ENCODE measurements around the gene CBX4. TPM values are rescaled to one million over a fixed set of nuclear protein-coding genes. Genes with fewer than 3 reads are reported as not detected.

The CBX4 gene
- total RNA-seq, 2 donors from 2014 or later, result 4.2 to 4.9 TPM

- peak; percentile 94 for DNase-seq
- Mint-ChIP-seq H3K27ac (no peak overlapping the region), H3K4me3 (peak overlapping the region; percentile 22), H3K4me1 (peaks cover 12% of the 10 kb centered on the region), H3K9me3 (no peaks in the 10 kb centered on the region), H3K27me3 (ENCODE audit: insufficient read depth) (peaks cover 90% of the 10 kb centered on the region), H3K36me3 (ENCODE audit: low read depth) (no peaks in the 10 kb centered on the region)
- Histone ChIP-seq H3K4me3 (ENCODE audit: low read length) (peak overlapping the region; percentile 72), H3K27me3 (ENCODE audit: control insufficient read depth, insufficient read depth, low read length, poor library complexity, severe bottlenecking) (peaks cover 90% of the 10 kb centered on the region), H3K36me3 (ENCODE audit: control insufficient read depth, insufficient read depth, low read length) (peaks cover 6% of the 10 kb centered on the region), H3K4me1 (ENCODE audit: control insufficient read depth, insufficient read depth, low read length) (peaks cover 15% of the 10 kb centered on the region), H3K9me3 (ENCODE audit: control insufficient read depth, low read length) (no peaks in the 10 kb centered on the region), H3K27ac (ENCODE audit: low read depth, low read length) (no peak overlapping the region), H3K9ac (ENCODE audit: extremely low read depth, low read length, poor library complexity, severe bottlenecking) (no peak overlapping the region)
- no peak for TF ChIP-seq CTCF (conservative IDR thresholded peaks at IDR 0.05)
- 4 to 8% methylated on average over 2 to 3 of the region's 3 CpGs for WGBS, 2 experiments (ENCODE audit: insufficient coverage in 1 of 2, insufficient read length in 1 of 2)
These were observed 45.3 kb downstream of the CBX4 start for GRCh38 chr17:79793924-79794304.

- Histone ChIP-seq H3K27ac (ENCODE audit: low read depth, low read length) (no peak overlapping the region), H3K9me3 (ENCODE audit: control insufficient read depth, low read length) (no peaks in the 10 kb centered on the region), H3K36me3 (ENCODE audit: control insufficient read depth, insufficient read depth, low read length) (peaks cover 6% of the 10 kb centered on the region), H3K27me3 (ENCODE audit: control insufficient read depth, insufficient read depth, low read length, poor library complexity, severe bottlenecking) (peaks cover 90% of the 10 kb centered on the region), H3K4me1 (ENCODE audit: control insufficient read depth, insufficient read depth, low read length) (peaks cover 11% of the 10 kb centered on the region), H3K9ac (ENCODE audit: extremely low read depth, low read length, poor library complexity, severe bottlenecking) (no peak overlapping the region), H3K4me3 (ENCODE audit: low read length) (peak overlapping the region; percentile 72)
- H3K4me3 Mint-ChIP-seq, result peak overlapping the region; percentile 22
- H3K4me1 Mint-ChIP-seq, result peaks cover 18% of the 10 kb centered on the region
- H3K36me3 Mint-ChIP-seq (ENCODE audit: low read depth), result no peaks in the 10 kb centered on the region
- DNase-seq, result peak; percentile 79
- 2% methylated on average over 13 to 63 of the region's 63 CpGs for WGBS, 2 experiments (ENCODE audit: insufficient coverage in 1 of 2, insufficient read length in 1 of 2)
- no peak for TF ChIP-seq CTCF (conservative IDR thresholded peaks at IDR 0.05)
- H3K27me3 Mint-ChIP-seq (ENCODE audit: insufficient read depth), result peaks cover 90% of the 10 kb centered on the region
- no peaks in the 10 kb centered on the region for H3K9me3 Mint-ChIP-seq
- H3K27ac Mint-ChIP-seq, result no peak overlapping the region
These were observed 46.0 kb downstream of the CBX4 start for GRCh38 chr17:79792984-79793923.

GRCh38 chr17:79792341-79792871 lies 46.8 kb downstream of the CBX4 start:
- H3K9me3 ChIP-seq (ENCODE audit: control insufficient read depth, low read length), result no peaks in the 10 kb centered on the region
- H3K36me3 Mint-ChIP-seq (ENCODE audit: low read depth), result no peaks in the 10 kb centered on the region
- H3K9me3 Mint-ChIP-seq, result no peaks in the 10 kb centered on the region
- peak overlapping the region; percentile 22 for H3K4me3 Mint-ChIP-seq
- peaks cover 18% of the 10 kb centered on the region for H3K4me1 Mint-ChIP-seq
- peaks cover 91% of the 10 kb centered on the region for H3K27me3 Mint-ChIP-seq (ENCODE audit: insufficient read depth)
- no peak overlapping the region for H3K9ac ChIP-seq (ENCODE audit: extremely low read depth, low read length, poor library complexity, severe bottlenecking)
- no peak overlapping the region for H3K4me3 ChIP-seq (ENCODE audit: low read length)
- H3K27ac ChIP-seq (ENCODE audit: low read depth, low read length), result no peak overlapping the region
- 2 to 4% methylated on average over 9 to 18 of the region's 22 CpGs for WGBS, 2 experiments (ENCODE audit: insufficient coverage in 1 of 2, insufficient read length in 1 of 2)
- peaks cover 6% of the 10 kb centered on the region for H3K36me3 ChIP-seq (ENCODE audit: control insufficient read depth, insufficient read depth, low read length)
- H3K27me3 ChIP-seq (ENCODE audit: control insufficient read depth, insufficient read depth, low read length, poor library complexity, severe bottlenecking), result peaks cover 92% of the 10 kb centered on the region
- no peak overlapping the region for H3K27ac Mint-ChIP-seq
- TF ChIP-seq CTCF (conservative IDR thresholded peaks at IDR 0.05), result no peak
- DNase-seq, result peak; percentile 68
- H3K4me1 ChIP-seq (ENCODE audit: control insufficient read depth, insufficient read depth, low read length), result peaks cover 11% of the 10 kb centered on the region

Measured in endodermal cell (in vitro differentiated cells).